Loucy (cell line): Measurements from ENCODE around the gene MTCL3.

Source experiments
- H2AFZ ChIP-seq: fragments of 200-600 bp; sonication (generic); 2 replicates; pipeline ENCODE4 v1.6.0; 2016; ENCODE audit warnings: antibody characterized with exemption, mild to moderate bottlenecking, low read length, moderate library complexity
- H3F3A ChIP-seq: fragments of 200-600 bp; 2 replicates; pipeline ENCODE4 v1.6.0; 2016; ENCODE audit warnings: antibody characterized with exemption, low read depth, mild to moderate bottlenecking
- H3K27me3 ChIP-seq: fragments of 200-600 bp; sonication (generic); 2 replicates; pipeline ENCODE4 v1.6.1; 2014; ENCODE audit warnings: low read length, mild to moderate bottlenecking; ENCODE audit not compliant: insufficient read depth, poor library complexity, severe bottlenecking
- H3K36me3 ChIP-seq: fragments of 200-600 bp; sonication (generic); 2 replicates; pipeline ENCODE4 v1.6.1; 2016; ENCODE audit warnings: low read length; ENCODE audit not compliant: insufficient read depth
- H3K4me1 ChIP-seq: fragments of 200-600 bp; sonication (generic); 2 replicates; pipeline ENCODE4 v1.5.1; 2014; ENCODE audit warnings: low read length, mild to moderate bottlenecking; ENCODE audit not compliant: insufficient read depth, poor library complexity, severe bottlenecking
- H3K4me2 ChIP-seq: fragments of 200-600 bp; sonication (generic); 2 replicates; pipeline ENCODE4 v1.6.0; 2014; ENCODE audit warnings: antibody characterized with exemption, low read length, low read depth, mild to moderate bottlenecking; ENCODE audit not compliant: poor library complexity, severe bottlenecking
- H3K4me3 ChIP-seq: fragments of 200-600 bp; sonication (generic); 2 replicates; pipeline ENCODE4 v1.5.1; 2014; ENCODE audit warnings: low read length, mild to moderate bottlenecking, mixed read lengths; ENCODE audit not compliant: poor library complexity, severe bottlenecking
- H3K79me2 ChIP-seq: fragments of 200-600 bp; sonication (generic); 2 replicates; pipeline ENCODE4 v1.6.1; 2014; ENCODE audit warnings: low read length; ENCODE audit not compliant: insufficient read depth
- H3K9ac ChIP-seq: fragments of 200-600 bp; sonication (generic); 2 replicates; pipeline ENCODE4 v1.6.0; 2014; ENCODE audit warnings: mild to moderate bottlenecking, low read depth, low read length, moderate library complexity; ENCODE audit not compliant: poor library complexity, severe bottlenecking
- H3K9me2 ChIP-seq: fragments of 200-600 bp; sonication (generic); replicated peaks from 2 replicates; pipeline ENCODE4 v1.6.1; 2016; ENCODE audit warnings: low read depth, low read length, mixed read lengths
- H3K9me3 ChIP-seq: fragments of 200-600 bp; sonication (generic); 2 replicates; pipeline ENCODE4 v1.6.1; 2014; ENCODE audit warnings: mild to moderate bottlenecking, antibody characterized with exemption, low read length, low read depth; ENCODE audit not compliant: insufficient read depth
- H4K20me1 ChIP-seq: fragments of 200-600 bp; sonication (generic); 2 replicates; pipeline ENCODE4 v1.6.0; 2014; ENCODE audit warnings: antibody characterized with exemption, low read length, mild to moderate bottlenecking; ENCODE audit not compliant: insufficient read depth, poor library complexity, severe bottlenecking
- CTCF ChIP-seq: fragments of 200-600 bp; sonication (generic); conservative IDR thresholded peaks from 2 replicates; pipeline ENCODE4 v1.5.1; 2014; ENCODE audit warnings: mild to moderate bottlenecking, antibody characterized with exemption, low read length
- EZH2phosphoT487 ChIP-seq: fragments of 200-600 bp; IDR thresholded peaks from 2 replicates; pipeline ENCODE4 v1.6.1; 2018; ENCODE audit warnings: antibody characterized with exemption, mild to moderate bottlenecking, moderate library complexity, borderline replicate concordance

The MTCL3 gene

GRCh38 chr6:127547215-127547614 lies 28.1 kb upstream of the MTCL3 start:
- no peaks in the 10 kb centered on the region for H3K9me3 ChIP-seq
- no peaks in the 10 kb centered on the region for H3K27me3 ChIP-seq
- H3K79me2 ChIP-seq, result no peaks in the 10 kb centered on the region
- no peaks in the 10 kb centered on the region for H3K36me3 ChIP-seq
- H3K9ac ChIP-seq, result no peak overlapping the region
- H2AFZ ChIP-seq, result no peak overlapping the region
- H3K9me2 ChIP-seq, result no peaks in the 10 kb centered on the region
- TF ChIP-seq CTCF (peak; percentile 56), EZH2phosphoT487 (no peak)
- H3K4me1 ChIP-seq, result no peaks in the 10 kb centered on the region
- no peaks in the 10 kb centered on the region for H4K20me1 ChIP-seq
- no peak overlapping the region for H3K4me2 ChIP-seq
- no peak overlapping the region for H3K4me3 ChIP-seq
- H3F3A ChIP-seq, result no peaks in the 10 kb centered on the region

GRCh38 chr6:127539272-127539671 lies 20.1 kb upstream of the MTCL3 start:
- Histone ChIP-seq H3K4me2 (no peak overlapping the region), H3K4me3 (no peak overlapping the region), H3K9ac (no peak overlapping the region), H2AFZ (0 out of 2 replicates have a peak overlapping the region, but pooled peaks have one; percentile 33), H3K36me3 (no peaks in the 10 kb centered on the region), H3K79me2 (no peaks in the 10 kb centered on the region), H4K20me1 (no peaks in the 10 kb centered on the region), H3K27me3 (no peaks in the 10 kb centered on the region), H3K9me2 (no peaks in the 10 kb centered on the region), H3F3A (no peaks in the 10 kb centered on the region), H3K9me3 (no peaks in the 10 kb centered on the region), H3K4me1 (no peaks in the 10 kb centered on the region)
- TF ChIP-seq EZH2phosphoT487 (no peak), CTCF (peak; percentile 68)

GRCh38 chr6:127538750-127539264 lies 19.7 kb upstream of the MTCL3 start:
- H3K4me2 ChIP-seq, result no peak overlapping the region
- H4K20me1 ChIP-seq, result no peaks in the 10 kb centered on the region
- H3K9me3 ChIP-seq, result no peaks in the 10 kb centered on the region
- no peaks in the 10 kb centered on the region for H3K79me2 ChIP-seq
- no peak overlapping the region for H3K4me3 ChIP-seq
- H3K9ac ChIP-seq, result no peak overlapping the region
- H3K36me3 ChIP-seq, result no peaks in the 10 kb centered on the region
- H3K4me1 ChIP-seq, result no peaks in the 10 kb centered on the region
- no peaks in the 10 kb centered on the region for H3K9me2 ChIP-seq
- no peaks in the 10 kb centered on the region for H3F3A ChIP-seq
- TF ChIP-seq CTCF (no peak), EZH2phosphoT487 (no peak)
- no peaks in the 10 kb centered on the region for H3K27me3 ChIP-seq
- no peak overlapping the region for H2AFZ ChIP-seq
